ENCODE data around the gene RHOV. TPM values are rescaled to one million over a fixed set of nuclear protein-coding genes. Genes with fewer than 3 reads are reported as not detected.

The RHOV gene
- total and polyA plus RNA-seq, 5 experiments from 2014 or later, result not detected

DNA sequence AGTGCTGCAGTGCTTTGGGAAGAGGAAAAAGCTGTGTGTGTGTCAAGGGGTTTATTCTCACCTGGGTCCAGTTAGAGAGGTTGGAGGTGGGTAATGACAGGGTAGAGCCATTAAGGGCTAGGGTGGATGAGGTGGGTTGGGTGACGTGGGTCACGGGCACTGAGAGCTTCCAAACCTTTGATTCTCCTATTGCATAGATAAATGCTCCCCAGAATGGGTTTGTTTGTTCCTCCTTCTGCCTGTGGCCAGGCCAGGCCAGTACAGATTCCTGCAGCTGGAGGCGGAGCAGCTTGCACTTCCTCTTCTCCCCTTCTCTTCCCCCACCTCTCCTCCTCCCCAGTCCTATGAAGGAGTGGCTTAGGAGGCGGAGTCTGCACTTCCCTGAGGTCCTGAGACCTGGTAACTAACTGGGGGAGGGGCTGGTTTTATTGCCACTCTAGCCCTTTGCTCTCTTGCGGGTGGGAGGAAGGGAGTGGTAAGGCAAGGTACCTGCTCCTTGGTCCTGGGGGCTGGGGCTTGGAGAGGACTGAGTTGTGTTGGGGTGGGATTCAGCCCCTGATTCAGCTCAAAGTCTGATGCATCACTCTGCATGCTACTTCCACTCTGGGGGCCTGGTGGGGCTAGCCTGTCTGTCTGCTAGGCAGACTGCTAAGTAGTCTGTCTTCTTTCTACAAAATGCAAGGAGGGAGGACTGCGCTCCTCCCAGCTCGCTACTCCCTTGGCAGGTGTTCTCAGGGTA, 26.6 kb downstream of the RHOV start:
- DNase-seq (no peak), ATAC-seq (no peak)
- POLR2A ChIA-PET, result no interaction called here
- H3K4me3 Mint-ChIP-seq, result peak overlapping the region in 3 of 10 donors; percentile 13 to 39 (median 34)
- H3K27me3 Mint-ChIP-seq, result peaks cover 3 to 16% (median 9%) of the 10 kb centered on the region in 5 donors
- H3K9me3 Mint-ChIP-seq, result no peaks in the 10 kb centered on the region
- H3K36me3 Mint-ChIP-seq, result no peaks in the 10 kb centered on the region
- H3K27ac Mint-ChIP-seq, result peak overlapping the region in 5 of 10 donors; percentile 15 to 64 (median 34)
- peaks cover 9 to 37% (median 16%) of the 10 kb centered on the region in 4 donors for H3K4me1 Mint-ChIP-seq

DNA sequence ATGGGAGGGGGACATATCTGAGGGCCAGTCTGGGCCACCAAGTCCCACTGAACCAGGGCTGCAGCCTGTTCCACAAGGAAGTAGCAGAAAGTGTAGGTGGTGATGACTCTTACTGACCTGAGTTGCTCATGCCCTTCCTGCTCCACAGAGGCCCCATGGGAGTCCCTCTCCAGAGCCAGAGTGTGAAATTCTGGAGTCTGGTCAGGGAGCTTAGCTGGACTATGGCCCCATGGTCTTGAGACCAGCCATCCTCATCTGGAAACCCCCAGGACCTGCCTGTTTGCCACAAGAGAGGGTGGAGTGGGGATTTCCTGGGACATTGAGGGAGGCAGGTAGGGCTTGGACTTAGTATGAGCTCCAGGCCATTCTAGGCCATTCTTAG, 27.2 kb downstream of the RHOV start:
- Mint-ChIP-seq H3K4me1 (peaks cover 9 to 37% (median 16%) of the 10 kb centered on the region in 4 donors), H3K36me3 (no peaks in the 10 kb centered on the region), H3K27ac (peak overlapping the region in 3 of 10 donors; percentile 20 to 64 (median 53)), H3K4me3 (peak overlapping the region in 1 of 10 donors; percentile 13), H3K27me3 (peaks cover 3 to 16% (median 9%) of the 10 kb centered on the region in 5 donors), H3K9me3 (no peaks in the 10 kb centered on the region)
- ATAC-seq (no peak), DNase-seq (no peak)
- POLR2A ChIA-PET, result no interaction called here

DNA sequence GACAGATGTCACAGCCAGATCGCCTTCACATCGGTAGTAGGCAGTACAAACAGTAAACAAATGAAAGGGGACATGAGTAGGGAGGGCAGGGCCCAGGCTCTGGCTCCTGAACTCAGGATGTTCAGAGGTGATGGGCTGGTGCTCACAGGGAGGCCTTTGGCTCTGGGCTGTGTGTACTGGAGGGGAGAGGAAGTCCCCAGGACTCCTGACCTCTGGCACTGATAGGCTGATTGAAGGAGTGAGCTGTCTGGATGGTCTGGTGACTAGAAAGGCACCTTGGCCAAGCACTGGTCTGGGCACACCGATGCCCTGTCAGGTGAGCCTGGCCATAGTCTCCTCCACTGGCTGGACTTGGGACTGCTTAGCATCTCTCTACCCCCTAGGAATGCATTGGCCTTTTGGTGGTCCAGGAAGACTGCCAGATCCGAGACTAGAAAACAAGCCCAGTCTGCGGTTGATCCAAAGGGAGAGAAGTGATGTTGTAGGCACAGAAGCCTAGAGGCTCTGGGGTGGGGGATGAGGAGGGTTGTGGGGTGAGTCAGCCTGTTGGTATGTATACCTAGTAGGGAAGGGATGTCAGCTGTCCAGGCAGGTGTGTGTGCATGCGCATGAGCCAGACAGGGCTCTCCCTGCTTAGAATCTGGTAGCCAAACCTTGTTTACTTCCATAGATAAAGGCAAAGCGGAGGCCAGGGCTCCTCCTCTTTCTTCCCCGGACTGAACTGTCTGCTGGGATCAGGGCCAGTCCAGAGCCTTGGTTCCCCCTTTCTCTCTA, 28.3 kb downstream of the RHOV start:
- peaks cover 3 to 16% (median 9%) of the 10 kb centered on the region in 5 donors for H3K27me3 Mint-ChIP-seq
- no peak overlapping the region for H3K27ac Mint-ChIP-seq
- no peaks in the 10 kb centered on the region for H3K9me3 Mint-ChIP-seq
- DNase-seq (no peak), ATAC-seq (no peak)
- POLR2A ChIA-PET, result no interaction called here
- peaks cover 9 to 37% (median 16%) of the 10 kb centered on the region in 4 donors for H3K4me1 Mint-ChIP-seq
- H3K4me3 Mint-ChIP-seq, result peak overlapping the region in 7 of 10 donors; percentile 13 to 50 (median 32)
- H3K36me3 Mint-ChIP-seq, result no peaks in the 10 kb centered on the region

DNA sequence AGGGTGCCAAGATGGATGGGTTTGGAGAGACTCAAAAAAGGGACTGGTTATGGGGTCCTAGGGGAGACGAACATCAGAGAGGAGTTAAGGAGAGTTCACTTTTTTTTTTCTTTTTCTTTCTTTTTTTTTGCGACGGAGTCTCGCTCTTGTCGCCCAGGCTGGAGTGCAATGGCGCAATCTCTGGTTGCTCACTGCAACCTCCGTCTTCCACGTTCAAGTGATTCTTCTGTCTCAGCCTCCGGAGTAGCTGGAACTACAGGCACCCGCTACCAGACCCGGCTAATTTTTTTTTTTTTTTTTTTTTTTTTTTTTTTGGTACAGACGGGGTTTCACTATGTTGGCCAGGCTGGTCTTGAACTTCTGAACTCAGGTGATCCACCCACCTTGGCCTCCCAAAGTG, 29.0 kb downstream of the RHOV start:
- Mint-ChIP-seq H3K36me3 (no peaks in the 10 kb centered on the region), H3K4me3 (peak overlapping the region; percentile 66 to 85 (median 80)), H3K27ac (peak overlapping the region in 2 of 10 donors; percentile 31 to 72), H3K4me1 (peaks cover 9 to 37% (median 16%) of the 10 kb centered on the region in 4 donors), H3K27me3 (peaks cover 3 to 16% (median 9%) of the 10 kb centered on the region in 5 donors), H3K9me3 (no peaks in the 10 kb centered on the region)
- DNase-seq, result no peak
- no peak for ATAC-seq
- POLR2A ChIA-PET, result no interaction called here

DNA sequence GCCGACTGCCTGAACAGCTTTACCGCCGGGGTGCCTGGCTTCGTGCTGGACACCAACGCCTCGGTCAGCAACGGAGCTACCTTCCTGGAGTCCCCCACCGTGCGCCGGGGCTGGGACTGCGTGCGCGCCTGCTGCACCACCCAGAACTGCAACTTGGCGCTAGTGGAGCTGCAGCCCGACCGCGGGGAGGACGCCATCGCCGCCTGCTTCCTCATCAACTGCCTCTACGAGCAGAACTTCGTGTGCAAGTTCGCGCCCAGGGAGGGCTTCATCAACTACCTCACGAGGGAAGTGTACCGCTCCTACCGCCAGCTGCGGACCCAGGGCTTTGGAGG, 29.4 kb downstream of the RHOV start:
- H3K9me3 Mint-ChIP-seq, result no peaks in the 10 kb centered on the region
- H3K27me3 Mint-ChIP-seq, result peaks cover 3 to 16% (median 9%) of the 10 kb centered on the region in 5 donors
- POLR2A ChIA-PET, result no interaction called here
- peak; percentile 75 to 76 for ATAC-seq
- peak overlapping the region in 2 of 10 donors; percentile 31 to 72 for H3K27ac Mint-ChIP-seq
- peak overlapping the region; percentile 66 to 85 (median 80) for H3K4me3 Mint-ChIP-seq
- no peaks in the 10 kb centered on the region for H3K36me3 Mint-ChIP-seq
- peaks cover 9 to 37% (median 16%) of the 10 kb centered on the region in 4 donors for H3K4me1 Mint-ChIP-seq
- DNase-seq, result peak in 6 of 10 donors; percentile 5 to 68 (median 26)

DNA sequence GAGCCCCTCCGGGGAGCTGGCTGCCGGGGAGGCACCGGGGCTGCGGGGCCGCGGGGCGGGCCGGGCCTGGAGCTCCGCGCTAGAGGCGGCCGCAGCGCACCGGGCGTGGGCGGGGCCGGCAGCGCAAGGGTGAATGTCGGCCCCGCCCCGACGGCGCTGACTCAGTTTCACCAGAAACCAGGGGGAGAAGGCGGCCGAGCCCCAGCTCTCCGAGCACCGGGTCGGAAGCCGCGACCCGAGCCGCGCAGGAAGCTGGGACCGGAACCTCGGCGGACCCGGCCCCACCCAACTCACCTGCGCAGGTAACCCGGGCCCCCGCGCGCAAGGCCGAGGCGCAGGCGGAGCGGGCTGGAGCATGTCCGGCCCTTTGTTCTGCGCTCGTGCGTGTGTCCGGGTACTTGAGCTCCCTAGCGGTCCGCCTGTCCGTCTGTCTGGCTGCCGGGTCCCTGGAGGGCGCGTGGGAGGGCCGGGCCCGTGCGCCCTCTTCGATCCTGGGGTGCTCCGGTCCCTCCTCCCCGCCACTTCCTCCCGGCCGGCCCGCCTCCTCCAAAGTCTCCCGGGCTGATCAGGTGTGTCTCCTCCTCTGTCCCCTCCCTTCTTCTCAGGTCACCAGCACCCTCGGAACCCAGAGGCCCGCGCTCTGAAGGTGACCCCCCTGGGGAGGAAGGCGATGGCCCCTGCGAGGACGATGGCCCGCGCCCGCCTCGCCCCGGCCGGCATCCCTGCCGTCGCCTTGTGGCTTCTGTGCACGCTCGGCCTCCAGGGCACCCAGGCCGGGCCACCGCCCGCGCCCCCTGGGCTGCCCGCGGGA, 29.9 kb downstream of the RHOV start, which contains the start of gene SPINT1:
Gene SPINT1, plus strand, starts transcription at position 164 of the 811 bp plus-strand sequence. Its CDS starts 507 bp downstream, at position 671.
- POLR2A ChIA-PET, result no interaction called here
- DNase-seq (peak in 4 of 10 donors; percentile 10 to 34 (median 24)), ATAC-seq (peak; percentile 67 to 74)
- H3K9me3 Mint-ChIP-seq, result no peaks in the 10 kb centered on the region
- no peaks in the 10 kb centered on the region for H3K36me3 Mint-ChIP-seq
- peaks cover 3 to 16% (median 9%) of the 10 kb centered on the region in 5 donors for H3K27me3 Mint-ChIP-seq
- peaks cover 9 to 37% (median 16%) of the 10 kb centered on the region in 4 donors for H3K4me1 Mint-ChIP-seq
- peak within 1 kb of the TSS; percentile 71 to 88 (median 80) for H3K4me3 Mint-ChIP-seq
- peak within 1 kb of the TSS in 3 of 10 donors; percentile 18 to 72 (median 31) for H3K27ac Mint-ChIP-seq

DNA sequence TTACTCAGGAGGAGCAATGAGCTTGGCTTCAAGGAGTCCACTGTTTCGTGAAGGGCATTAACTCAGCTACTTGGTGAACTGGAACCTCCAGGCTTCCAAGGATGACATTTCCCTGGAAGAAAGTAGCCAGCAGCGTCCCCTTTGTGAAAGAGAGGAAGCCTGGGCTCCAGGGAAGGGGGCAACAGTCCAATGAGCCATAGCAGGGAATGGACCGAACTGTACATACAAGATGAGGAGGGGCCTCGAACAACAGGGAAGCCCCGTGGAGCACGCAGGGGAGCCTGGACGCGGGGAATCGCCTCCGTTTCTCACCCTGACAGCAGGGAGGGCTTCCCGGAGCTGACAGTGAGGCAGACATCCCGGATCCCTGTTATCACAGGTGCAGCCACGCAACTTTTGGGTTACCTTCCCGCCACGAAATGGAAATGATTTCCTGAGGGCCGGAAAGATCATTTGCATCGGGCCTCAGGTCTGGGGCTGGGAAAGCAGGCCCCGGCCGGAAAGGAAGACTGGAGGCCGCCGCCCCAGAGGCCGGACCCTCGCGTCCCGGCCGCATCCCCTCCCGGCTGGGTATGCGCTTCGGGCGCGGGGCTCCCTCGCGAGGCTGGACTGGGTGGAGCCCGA, 30.7 kb downstream of the RHOV start:
- Mint-ChIP-seq H3K4me1 (peaks cover 9 to 37% (median 16%) of the 10 kb centered on the region in 4 donors), H3K27ac (peak overlapping the region in 2 of 10 donors; percentile 18 to 43), H3K36me3 (no peaks in the 10 kb centered on the region), H3K9me3 (no peaks in the 10 kb centered on the region), H3K4me3 (peak overlapping the region; percentile 71 to 88 (median 80)), H3K27me3 (peaks cover 3 to 16% (median 9%) of the 10 kb centered on the region in 5 donors)
- DNase-seq (no peak), ATAC-seq (no peak)
- POLR2A ChIA-PET, result no interaction called here

DNA sequence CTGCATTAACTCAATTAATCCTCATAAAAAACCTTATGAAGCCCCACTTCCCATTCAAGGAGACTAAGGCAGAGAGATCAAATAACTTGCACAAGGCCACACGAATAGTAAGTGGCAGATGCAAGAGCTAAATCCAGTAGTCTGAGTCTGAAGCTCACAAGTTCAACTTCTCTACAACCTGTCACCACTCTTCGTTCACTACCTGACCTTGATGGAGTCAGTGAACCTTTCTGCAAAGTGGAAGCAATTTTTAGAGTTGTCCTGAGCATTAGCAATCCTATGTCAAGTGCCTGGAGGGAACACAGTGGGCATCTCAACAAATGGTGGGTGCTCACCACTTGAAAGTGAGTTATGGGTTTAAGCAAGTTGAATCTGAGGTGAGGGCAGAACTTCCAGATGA, 32.3 kb downstream of the RHOV start:
- no peak overlapping the region for H3K4me3 Mint-ChIP-seq

DNA sequence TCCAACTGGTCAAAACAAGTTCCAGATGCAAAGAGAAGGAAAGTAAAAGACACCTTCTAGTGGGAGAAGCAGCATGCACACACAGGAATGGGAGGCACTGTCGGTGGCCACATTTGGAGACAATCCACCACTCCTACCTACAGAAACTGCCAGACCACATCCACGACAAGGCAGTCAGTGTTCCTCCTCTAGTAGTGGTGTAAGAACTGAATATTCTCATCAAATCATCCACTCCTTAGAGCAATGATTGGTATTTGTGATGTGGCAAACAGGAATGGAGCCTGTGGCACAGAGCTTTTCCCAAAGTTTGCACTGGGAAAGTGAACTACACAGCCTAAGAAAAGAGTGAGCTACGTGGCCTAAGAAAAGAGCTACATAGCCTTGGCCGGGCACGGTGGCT, 35.3 kb downstream of the RHOV start:
- POLR2A ChIA-PET, result no interaction called here
- H3K9me3 Mint-ChIP-seq, result no peaks in the 10 kb centered on the region
- no peak overlapping the region for H3K4me3 Mint-ChIP-seq
- H3K36me3 Mint-ChIP-seq, result no peaks in the 10 kb centered on the region
- DNase-seq, result no peak
- H3K27me3 Mint-ChIP-seq, result peaks cover 0 to 6% (median 4%) of the 10 kb centered on the region in 5 donors
- peaks cover 0 to 5% (median 3%) of the 10 kb centered on the region in 4 donors for H3K4me1 Mint-ChIP-seq
- H3K27ac Mint-ChIP-seq, result no peak overlapping the region
- ATAC-seq, result no peak

More for the DNA sequence above, 32.3 kb downstream of the RHOV start:
- peaks cover 6 to 22% (median 8%) of the 10 kb centered on the region in 4 donors for H3K4me1 Mint-ChIP-seq
- no peak for DNase-seq
- ATAC-seq, result no peak
- H3K27ac Mint-ChIP-seq, result no peak overlapping the region
- peaks cover 3 to 16% (median 9%) of the 10 kb centered on the region in 5 donors for H3K27me3 Mint-ChIP-seq
- no peaks in the 10 kb centered on the region for H3K9me3 Mint-ChIP-seq
- POLR2A ChIA-PET, result interaction anchor here (0.6 kb wide), 1 partner anchor 37 kb away, joined by 3 read pairs; no protein-coding TSS in a partner anchor
- no peaks in the 10 kb centered on the region for H3K36me3 Mint-ChIP-seq

DNA sequence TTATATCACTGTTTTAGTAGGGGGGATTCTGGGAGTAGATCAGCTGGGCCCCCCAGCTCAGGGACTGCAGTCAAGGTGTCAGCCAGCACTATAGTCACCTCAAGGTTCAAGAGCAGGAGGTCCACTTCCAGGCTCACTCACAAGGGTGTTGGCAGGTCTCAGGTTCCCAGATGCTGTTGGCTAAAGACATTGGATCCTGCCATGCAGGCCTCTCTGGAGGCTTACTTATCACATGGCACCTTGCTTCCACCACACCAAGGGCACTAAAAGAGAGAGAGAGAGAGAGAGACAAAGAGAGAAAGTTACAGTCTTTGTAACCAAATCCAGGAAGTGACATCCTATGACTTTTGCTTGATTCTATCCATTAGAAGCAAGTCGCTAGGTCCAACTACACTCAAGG, 38.0 kb downstream of the RHOV start:
- DNase-seq (no peak), ATAC-seq (no peak)
- no peaks in the 10 kb centered on the region for H3K9me3 Mint-ChIP-seq
- no peak overlapping the region for H3K27ac Mint-ChIP-seq
- POLR2A ChIA-PET, result no interaction called here
- H3K27me3 Mint-ChIP-seq, result no peaks in the 10 kb centered on the region
- no peak overlapping the region for H3K4me3 Mint-ChIP-seq
- H3K4me1 Mint-ChIP-seq, result no peaks in the 10 kb centered on the region
- H3K36me3 Mint-ChIP-seq, result no peaks in the 10 kb centered on the region

DNA sequence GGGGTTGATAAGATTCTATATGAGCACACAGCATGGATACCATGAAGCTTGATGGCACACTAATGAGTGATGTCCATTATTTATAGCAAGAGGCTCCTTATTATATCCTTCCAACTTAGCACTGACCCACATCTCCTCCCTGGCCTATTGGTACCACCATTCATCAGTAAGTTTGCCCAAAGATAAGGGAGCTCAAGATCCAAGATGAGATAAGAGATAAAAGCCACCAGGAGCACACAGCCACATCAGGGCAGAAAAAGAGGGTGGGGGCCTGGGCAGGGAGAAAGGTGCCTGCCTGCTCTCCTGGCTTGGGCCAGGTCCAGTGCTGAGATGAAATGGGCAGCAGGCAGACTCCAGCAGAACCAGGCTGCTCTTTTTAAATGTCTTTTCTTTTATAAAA, 41.1 kb downstream of the RHOV start:
- Mint-ChIP-seq H3K4me1 (no peaks in the 10 kb centered on the region), H3K4me3 (no peak overlapping the region), H3K9me3 (no peaks in the 10 kb centered on the region), H3K27me3 (no peaks in the 10 kb centered on the region), H3K27ac (no peak overlapping the region), H3K36me3 (no peaks in the 10 kb centered on the region)
- DNase-seq (no peak), ATAC-seq (no peak)
- POLR2A ChIA-PET, result no interaction called here

DNA sequence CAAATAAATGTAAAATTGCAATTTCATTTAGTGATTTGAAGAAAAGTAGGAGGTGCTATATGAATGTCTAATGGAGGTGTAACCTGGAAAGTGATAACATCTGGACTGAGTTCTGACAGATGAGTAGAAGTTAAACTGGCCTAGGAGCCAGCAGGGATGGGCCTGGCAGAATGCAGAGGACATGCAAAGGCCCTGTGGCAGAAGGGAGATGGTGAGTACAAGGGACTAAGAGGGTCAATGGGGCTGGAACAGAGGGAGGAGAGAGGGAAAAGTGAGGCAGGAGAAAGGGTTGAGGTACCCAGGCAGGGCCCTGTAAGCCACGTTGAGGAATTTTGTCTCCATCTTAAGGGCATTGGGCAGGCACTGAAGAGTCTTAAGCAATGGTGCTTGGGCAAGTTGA, 42.2 kb downstream of the RHOV start:
- Mint-ChIP-seq H3K4me3 (no peak overlapping the region), H3K4me1 (no peaks in the 10 kb centered on the region), H3K27ac (no peak overlapping the region), H3K9me3 (no peaks in the 10 kb centered on the region), H3K36me3 (no peaks in the 10 kb centered on the region), H3K27me3 (no peaks in the 10 kb centered on the region)
- DNase-seq (no peak), ATAC-seq (no peak)
- POLR2A ChIA-PET, result no interaction called here

All from naive thymus-derived CD8-positive, alpha-beta T cell (primary cell).